HG03196 (cell line): ENCODE data around the gene SETD1B.
"Not testable (repeated sequence)": the region's sequence is repeated elsewhere in the genome, so short reads cannot be mapped to it uniquely, and the experiment has no call there.

Experiments
- ATAC-seq: cut with Tn5 transposase; IDR thresholded peaks from one replicate; pipeline ENCODE4 v1.9.1; 2021; ENCODE audit not compliant: unreplicated experiment

SETD1B gene

GRCh38 chr12:121779422-121779895 lies 24.4 kb upstream of the SETD1B start:
- ATAC-seq = no peak

GRCh38 chr12:121780429-121780828 lies 23.4 kb upstream of the SETD1B start:
- no peak for ATAC-seq

DNA sequence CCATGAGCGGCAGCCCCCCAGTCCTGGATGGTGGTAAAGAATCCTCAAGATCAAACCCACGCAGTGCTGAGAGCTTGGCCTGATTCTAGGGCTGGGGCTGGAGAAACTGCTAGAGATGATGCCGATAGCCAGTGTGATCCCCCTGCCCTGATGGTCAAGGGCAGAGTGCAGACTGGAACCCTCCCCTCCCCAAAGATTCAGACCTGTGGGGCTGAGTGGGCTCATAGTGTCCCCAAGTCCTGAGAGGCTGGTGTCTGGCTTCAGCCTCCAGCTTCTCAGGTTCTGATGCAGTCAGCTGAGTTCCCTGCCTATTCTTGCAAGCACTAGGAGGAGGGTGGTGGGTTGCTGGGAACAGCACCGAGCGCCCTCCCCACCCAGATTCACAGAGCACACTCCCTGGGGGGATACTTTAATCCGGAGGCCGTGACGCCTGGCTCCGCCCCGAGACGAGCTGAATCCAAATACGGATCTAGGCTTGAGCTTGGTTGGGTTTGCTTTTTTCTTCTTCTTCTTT lies 22.3 kb upstream of the SETD1B start:
- ATAC-seq = peak; percentile 23

DNA sequence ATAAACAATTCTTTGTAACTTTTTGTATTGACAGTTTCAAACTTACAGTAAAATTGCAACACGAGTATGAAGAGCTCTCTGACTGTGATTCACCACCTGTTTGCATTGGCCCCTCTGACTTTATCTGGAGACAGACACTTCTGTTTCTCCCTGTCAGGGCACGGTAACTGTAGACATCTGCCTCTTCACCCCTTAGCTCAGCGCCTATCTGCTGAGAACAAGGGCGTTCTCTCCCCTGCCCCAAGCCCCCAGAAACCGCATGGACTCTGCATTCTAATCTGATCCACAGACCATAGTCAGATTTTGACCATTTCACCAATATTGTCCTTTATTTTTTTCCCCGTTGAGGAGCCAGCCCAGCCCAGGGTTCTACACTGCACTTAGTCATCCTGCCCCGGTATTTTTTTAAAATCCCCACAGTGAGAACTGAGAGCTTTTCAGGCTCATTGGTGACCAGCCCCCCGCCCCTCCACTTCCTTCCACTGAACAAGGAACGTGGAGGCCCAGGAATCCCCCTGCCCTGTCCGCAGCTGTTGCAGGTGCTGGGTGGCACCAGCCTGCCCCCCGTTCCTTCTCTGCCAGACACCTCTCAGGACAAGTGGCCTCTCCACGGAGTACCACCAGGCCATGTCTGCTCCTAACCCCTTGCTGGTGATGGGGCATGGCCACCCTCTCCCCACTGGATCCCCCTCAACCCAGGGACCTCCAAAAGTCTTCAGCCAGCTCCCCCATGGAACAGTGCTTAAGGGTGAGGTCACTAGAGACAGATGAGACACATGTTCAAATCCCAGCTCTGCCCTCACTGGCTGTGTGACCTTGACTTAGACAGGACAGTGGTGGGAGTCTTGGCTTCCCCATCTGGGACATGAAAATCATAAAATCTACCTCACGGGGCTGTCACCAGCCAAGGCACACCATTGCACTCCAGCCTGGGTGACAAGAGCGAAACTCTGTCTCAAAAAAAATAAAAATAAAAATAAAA lies 21.5 kb upstream of the SETD1B start:
- ATAC-seq = peak; percentile 42

DNA sequence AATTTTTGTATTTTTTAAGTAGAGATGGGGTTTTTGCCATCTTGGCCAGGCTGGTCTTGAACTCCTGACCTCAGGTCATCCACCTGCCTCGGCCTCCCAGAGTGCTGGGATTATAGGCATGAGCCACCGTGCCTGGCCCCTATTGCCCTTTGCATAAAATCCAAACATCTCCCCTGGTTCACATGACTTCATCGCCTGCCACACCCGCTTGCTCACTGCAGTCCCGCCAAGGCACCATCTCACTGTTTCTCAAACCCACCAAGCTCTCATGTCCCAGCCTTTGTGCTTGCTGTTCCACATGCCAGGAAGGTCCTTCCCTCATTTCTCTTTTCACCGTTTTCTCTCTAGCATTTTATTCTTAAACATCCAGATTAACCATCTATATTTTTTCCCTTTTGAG lies 20.0 kb upstream of the SETD1B start:
- ATAC-seq = no peak

- ATAC-seq = no peak
These were observed 19.3 kb upstream of the SETD1B start for GRCh38 chr12:121784460-121784859.

DNA sequence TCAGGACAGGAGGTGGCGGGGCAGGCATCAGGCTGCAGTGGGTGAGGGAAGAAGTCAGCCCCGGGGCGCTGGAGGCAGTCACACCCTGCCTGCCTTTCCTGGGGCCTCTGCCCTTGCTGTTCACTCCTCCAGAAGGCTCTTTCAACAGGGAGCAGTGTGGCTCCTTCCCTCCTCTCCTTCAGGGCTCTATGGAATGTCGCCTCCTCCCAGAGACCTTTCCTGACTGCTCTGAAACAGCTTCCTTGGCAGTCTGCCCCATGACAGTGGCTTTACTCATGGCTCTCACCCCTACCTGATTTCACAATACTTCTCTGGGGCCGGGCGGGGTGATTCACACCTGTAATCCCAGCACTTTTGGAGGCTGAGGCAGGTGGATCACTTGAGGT lies 17.4 kb upstream of the SETD1B start:
- ATAC-seq = no peak

DNA sequence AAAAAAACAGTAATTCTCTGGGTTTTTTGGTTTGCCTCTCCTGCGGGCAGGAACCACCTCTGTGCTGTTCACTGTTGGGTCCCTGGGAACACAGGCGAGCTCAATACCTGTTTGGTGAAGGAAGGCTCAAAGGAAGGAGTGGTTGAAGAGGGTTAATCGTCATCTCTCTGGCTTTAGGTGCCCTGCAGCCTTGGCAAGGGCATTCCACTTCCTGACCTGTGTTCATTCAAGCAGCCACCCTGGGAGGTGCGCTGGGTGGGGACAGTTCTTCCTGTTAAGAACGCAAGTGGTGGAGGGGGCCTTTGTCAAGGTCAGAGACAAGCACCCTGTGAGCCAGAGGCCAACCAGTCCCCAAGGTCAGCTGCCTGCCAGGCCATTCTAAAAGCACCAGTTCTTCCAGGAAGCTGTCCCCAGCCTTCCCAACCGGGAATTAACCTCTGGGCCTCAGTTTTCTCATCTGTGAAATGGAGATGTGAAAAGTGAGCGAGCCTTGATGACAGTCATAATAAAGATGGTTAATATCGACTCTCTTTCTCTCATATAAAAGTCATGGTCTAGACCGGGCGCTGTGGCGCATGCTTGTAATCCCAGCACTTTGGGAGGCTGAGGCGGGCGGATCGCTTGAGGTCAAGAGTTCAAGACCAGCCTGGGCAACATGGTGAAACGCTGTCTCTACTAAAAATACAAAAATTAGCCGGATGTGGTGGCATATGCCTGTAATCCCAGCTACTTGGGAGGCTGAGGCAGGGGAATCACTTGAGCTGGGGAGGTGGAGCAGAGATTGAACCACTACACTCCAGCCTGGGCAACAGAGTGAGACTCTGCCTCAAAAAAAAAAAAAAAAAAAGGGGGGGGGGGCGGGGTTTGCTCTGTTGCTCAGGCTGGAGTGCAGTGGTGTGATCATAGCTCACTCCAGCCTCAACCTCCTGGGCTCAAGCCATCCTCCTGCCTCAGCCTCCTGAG lies 16.5 kb upstream of the SETD1B start:
- no peak for ATAC-seq

DNA sequence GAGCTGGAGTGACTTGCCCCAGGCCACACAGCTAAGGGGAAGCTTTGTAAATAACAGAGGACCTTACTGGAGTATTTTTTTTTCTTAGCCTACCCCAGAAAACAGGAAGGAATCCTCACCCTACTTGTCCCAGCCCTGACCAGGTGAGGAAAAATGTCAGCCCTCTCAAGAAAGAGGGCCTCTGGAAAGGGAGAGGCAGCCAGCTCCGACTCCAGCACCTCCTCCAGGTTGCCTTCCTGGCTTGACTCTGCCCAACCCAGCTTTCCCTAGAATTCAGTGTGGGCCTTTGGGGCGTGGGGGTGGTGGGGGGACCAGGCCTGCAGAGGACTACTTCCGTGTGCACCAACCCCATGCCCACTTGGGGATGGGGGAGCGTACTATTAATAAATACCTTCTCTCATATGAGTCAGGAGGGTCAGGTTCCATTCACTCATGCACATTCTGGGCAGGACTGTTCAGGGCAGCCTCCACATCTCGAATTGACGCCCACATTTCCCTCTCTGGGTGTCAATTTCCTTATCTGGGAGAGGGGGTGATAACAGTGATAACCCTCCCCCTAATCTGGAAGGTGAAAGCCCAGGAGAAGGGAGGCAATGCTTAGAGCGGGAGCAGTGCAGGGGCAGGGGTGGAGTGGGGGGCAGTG lies 15.5 kb upstream of the SETD1B start:
- no peak for ATAC-seq

GRCh38 chr12:121789233-121789781 lies 14.5 kb upstream of the SETD1B start:
- ATAC-seq = peak; percentile 20

DNA sequence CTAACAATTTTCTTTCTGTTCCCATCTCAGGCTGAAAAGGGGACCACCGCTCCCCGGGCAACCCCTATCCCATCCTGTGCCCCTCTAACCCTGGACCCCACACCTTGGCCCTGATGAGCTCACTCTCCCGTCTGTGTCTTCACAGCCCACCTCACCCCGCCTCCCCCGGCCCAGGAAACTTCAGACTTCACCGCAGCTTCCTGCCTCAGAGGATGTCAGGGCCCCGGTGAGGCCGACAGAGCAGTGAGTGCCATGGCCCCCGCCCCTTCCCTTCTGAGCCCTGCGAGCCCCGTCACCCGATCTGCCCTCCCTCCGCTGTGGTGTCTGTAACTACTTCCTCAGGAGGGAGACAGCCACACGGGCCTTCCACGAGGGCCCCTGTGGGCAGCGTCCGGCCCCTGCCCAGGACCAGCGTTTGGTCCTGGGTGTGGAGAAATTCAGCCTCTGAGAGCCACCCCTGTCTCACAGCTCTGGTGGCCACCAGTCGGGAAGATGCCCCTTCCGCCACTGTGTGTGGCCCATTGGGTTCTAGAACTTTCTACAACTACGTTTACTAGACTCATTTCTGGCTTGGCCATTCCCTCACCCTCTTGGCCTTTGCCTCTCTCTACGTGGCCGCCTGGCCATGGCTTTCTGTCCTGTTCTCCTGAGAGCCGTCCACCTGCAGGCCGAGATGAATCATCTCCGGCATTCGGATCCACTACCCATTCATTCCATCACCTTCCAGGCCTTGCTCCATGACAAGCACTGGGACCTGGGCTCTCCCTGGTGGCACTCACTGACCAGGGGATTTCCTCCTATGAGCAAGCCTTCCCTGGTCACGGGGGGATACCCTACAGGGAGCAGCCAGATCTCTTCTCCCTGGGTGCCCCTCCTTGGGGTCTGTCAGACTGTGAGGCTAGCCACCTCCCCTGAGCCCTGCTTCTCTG lies 13.7 kb upstream of the SETD1B start:
- peak; percentile 35 for ATAC-seq

DNA sequence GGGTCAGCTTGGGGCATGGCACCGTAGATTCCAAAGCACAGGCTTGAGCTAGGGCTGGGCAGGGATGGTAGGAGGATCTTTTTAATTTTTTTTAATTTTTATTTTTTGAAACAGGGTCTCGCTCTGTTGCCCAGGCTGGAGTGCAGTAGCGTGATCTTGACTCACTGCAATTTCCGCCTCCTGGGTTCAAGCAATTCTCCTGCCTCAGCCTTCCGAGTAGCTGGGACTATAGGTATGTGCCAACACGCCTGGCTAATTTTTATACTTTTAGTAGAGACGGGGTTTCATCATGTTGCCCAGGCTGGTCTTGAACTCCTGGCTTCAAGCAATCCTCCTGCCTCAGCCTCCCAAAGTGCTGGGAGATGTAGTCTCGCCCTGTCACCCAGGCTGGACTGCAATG lies 13.0 kb upstream of the SETD1B start:
- not testable (repeated sequence) for ATAC-seq

DNA sequence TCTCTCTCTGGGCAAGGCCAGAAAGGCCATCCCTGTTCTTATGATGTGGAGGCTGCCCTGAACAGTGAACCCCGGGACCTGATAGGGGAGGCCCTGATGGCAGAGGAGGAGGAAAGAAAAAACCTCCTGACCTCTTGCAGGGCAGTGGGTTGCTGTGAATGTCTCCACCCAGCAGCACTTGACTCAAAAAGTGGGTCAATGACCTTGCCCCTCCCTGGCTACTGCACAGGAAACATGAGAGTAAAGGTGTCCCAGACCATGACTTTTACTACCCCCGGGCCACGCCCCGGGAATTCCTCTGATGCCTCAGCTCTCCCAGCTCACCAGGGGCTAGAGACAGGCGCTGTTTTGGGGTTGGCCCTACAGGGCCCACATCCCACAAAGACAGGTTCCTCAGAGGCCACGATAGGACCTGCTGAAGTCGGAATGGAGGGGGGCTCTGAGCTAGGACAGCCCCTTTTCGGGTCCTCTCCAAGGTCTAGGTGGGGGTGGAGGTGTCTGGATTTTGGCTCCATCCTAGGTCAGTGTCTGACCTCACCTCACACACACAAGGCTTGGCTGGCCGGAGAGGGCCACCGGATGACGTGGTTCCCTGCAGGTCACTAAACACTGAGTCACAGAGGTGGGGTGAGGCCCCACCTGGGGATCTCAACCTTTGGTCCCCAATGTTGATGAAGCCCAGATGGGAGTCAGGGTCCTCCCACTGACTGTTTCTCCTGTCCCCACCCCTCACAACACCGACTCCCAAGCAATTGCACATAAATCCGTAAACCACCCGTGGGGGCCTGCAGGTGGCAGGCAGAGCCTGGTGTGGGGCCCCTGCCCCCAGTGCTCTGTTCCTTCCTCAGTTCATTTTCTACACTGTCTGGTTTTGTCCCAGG lies 11.9 kb upstream of the SETD1B start:
- ATAC-seq = no peak

GRCh38 chr12:121792607-121793439 lies 11.0 kb upstream of the SETD1B start:
- ATAC-seq = no peak

GRCh38 chr12:121793440-121793837 lies 10.4 kb upstream of the SETD1B start, which contains the start of gene RHOF:
RHOF (minus strand) TSS chr12:121793688; CDS start chr12:121793633, 55 bp downstream.
- peak; percentile 9 for ATAC-seq

DNA sequence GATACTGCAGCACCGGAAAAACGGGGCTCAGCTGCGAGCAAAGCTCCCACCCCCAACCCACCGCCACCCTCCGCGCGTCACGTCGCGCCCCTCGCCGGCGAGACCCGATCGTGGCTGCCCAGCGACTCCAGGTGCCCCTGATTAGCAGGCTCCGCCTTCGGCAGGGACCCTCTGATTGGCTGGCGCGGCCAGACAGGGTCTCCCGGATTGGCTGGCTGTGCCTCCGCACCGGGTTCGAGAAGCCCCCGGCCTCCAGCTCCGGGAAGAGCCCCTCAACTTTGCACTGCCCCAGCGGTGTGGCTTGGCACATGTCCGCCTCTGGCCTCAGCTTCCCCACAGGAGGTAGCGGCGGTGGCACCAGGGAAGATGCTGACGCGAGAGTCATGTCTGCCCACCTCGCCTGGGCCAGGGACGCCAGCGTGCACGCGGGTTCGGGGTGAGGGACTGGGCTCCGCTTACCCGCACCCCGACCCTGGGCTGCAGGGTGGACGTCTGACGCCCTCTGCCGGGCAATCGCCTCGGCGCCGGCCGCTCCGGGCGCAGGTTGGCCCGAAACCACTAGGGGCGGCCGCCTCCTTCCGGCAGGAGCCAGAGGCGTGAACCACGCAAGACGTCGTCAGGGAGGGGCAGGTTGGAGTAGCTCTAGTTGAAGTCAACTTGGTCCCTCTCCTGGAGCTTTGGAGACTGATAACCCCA lies 9.8 kb upstream of the SETD1B start:
- peak; percentile 42 for ATAC-seq

GRCh38 chr12:121794534-121795033 lies 9.2 kb upstream of the SETD1B start:
- ATAC-seq = no peak
